Loucy (cell line): Measurements from ENCODE around the gene OPN1MW.
"Not testable (repeated sequence)": the region's sequence is repeated elsewhere in the genome, so short reads cannot be mapped to it uniquely, and the experiment has no call there.

ENCODE experiments used
- H2AFZ ChIP-seq: fragments of 200-600 bp; sonication (generic); 2 replicates; pipeline ENCODE4 v1.6.0; 2016; ENCODE audit warnings: antibody characterized with exemption, mild to moderate bottlenecking, low read length, moderate library complexity
- H3F3A ChIP-seq: fragments of 200-600 bp; 2 replicates; pipeline ENCODE4 v1.6.0; 2016; ENCODE audit warnings: antibody characterized with exemption, low read depth, mild to moderate bottlenecking
- H3K27me3 ChIP-seq: fragments of 200-600 bp; sonication (generic); 2 replicates; pipeline ENCODE4 v1.6.1; 2014; ENCODE audit warnings: low read length, mild to moderate bottlenecking; ENCODE audit not compliant: insufficient read depth, poor library complexity, severe bottlenecking
- H3K36me3 ChIP-seq: fragments of 200-600 bp; sonication (generic); 2 replicates; pipeline ENCODE4 v1.6.1; 2016; ENCODE audit warnings: low read length; ENCODE audit not compliant: insufficient read depth
- H3K4me1 ChIP-seq: fragments of 200-600 bp; sonication (generic); 2 replicates; pipeline ENCODE4 v1.5.1; 2014; ENCODE audit warnings: low read length, mild to moderate bottlenecking; ENCODE audit not compliant: insufficient read depth, poor library complexity, severe bottlenecking
- H3K4me2 ChIP-seq: fragments of 200-600 bp; sonication (generic); 2 replicates; pipeline ENCODE4 v1.6.0; 2014; ENCODE audit warnings: antibody characterized with exemption, low read length, low read depth, mild to moderate bottlenecking; ENCODE audit not compliant: poor library complexity, severe bottlenecking
- H3K4me3 ChIP-seq: fragments of 200-600 bp; sonication (generic); 2 replicates; pipeline ENCODE4 v1.5.1; 2014; ENCODE audit warnings: low read length, mild to moderate bottlenecking, mixed read lengths; ENCODE audit not compliant: poor library complexity, severe bottlenecking
- H3K79me2 ChIP-seq: fragments of 200-600 bp; sonication (generic); 2 replicates; pipeline ENCODE4 v1.6.1; 2014; ENCODE audit warnings: low read length; ENCODE audit not compliant: insufficient read depth
- H3K9ac ChIP-seq: fragments of 200-600 bp; sonication (generic); 2 replicates; pipeline ENCODE4 v1.6.0; 2014; ENCODE audit warnings: mild to moderate bottlenecking, low read depth, low read length, moderate library complexity; ENCODE audit not compliant: poor library complexity, severe bottlenecking
- H3K9me2 ChIP-seq: fragments of 200-600 bp; sonication (generic); replicated peaks from 2 replicates; pipeline ENCODE4 v1.6.1; 2016; ENCODE audit warnings: low read depth, low read length, mixed read lengths
- H3K9me3 ChIP-seq: fragments of 200-600 bp; sonication (generic); 2 replicates; pipeline ENCODE4 v1.6.1; 2014; ENCODE audit warnings: mild to moderate bottlenecking, antibody characterized with exemption, low read length, low read depth; ENCODE audit not compliant: insufficient read depth
- H4K20me1 ChIP-seq: fragments of 200-600 bp; sonication (generic); 2 replicates; pipeline ENCODE4 v1.6.0; 2014; ENCODE audit warnings: antibody characterized with exemption, low read length, mild to moderate bottlenecking; ENCODE audit not compliant: insufficient read depth, poor library complexity, severe bottlenecking

The OPN1MW gene

GRCh38 chrX:154196466-154196865 is 14.1 kb downstream of the OPN1MW start:
- not testable (repeated sequence) for H2AFZ ChIP-seq, H3K9me2 ChIP-seq, H3K27me3 ChIP-seq, H3K4me1 ChIP-seq, H3K36me3 ChIP-seq, H4K20me1 ChIP-seq, H3K4me2 ChIP-seq, H3K9ac ChIP-seq, H3F3A ChIP-seq, H3K79me2 ChIP-seq, H3K9me3 ChIP-seq, H3K4me3 ChIP-seq

- not testable (repeated sequence) for H3K79me2 ChIP-seq, H3K9ac ChIP-seq, H3K27me3 ChIP-seq, H3K4me2 ChIP-seq, H3K4me3 ChIP-seq, H3K4me1 ChIP-seq, H3K9me2 ChIP-seq, H2AFZ ChIP-seq, H3K36me3 ChIP-seq, H3K9me3 ChIP-seq, H4K20me1 ChIP-seq, H3F3A ChIP-seq
Measured at GRCh38 chrX:154209670-154210418, 27.4 kb downstream of the OPN1MW start.

GRCh38 chrX:154211057-154211456 is 28.7 kb downstream of the OPN1MW start:
- not testable (repeated sequence) for H3K9me2 ChIP-seq, H3K27me3 ChIP-seq, H3K9ac ChIP-seq, H3K4me1 ChIP-seq, H3K9me3 ChIP-seq, H3K36me3 ChIP-seq, H3F3A ChIP-seq, H3K4me3 ChIP-seq, H3K4me2 ChIP-seq, H4K20me1 ChIP-seq, H3K79me2 ChIP-seq, H2AFZ ChIP-seq

- not testable (repeated sequence) for H3K27me3 ChIP-seq, H3K4me2 ChIP-seq, H3K9ac ChIP-seq, H3K79me2 ChIP-seq, H3K9me2 ChIP-seq, H3K4me1 ChIP-seq, H3K4me3 ChIP-seq, H4K20me1 ChIP-seq, H3K9me3 ChIP-seq, H3F3A ChIP-seq, H2AFZ ChIP-seq, H3K36me3 ChIP-seq
Measured at GRCh38 chrX:154211499-154211898, 29.1 kb downstream of the OPN1MW start.

GRCh38 chrX:154219456-154219855 is 37.1 kb downstream of the OPN1MW start, which contains the start of gene OPN1MW2:
Gene OPN1MW2, plus strand, starts transcription at chrX:154219756. Its CDS starts 60 bp downstream, at chrX:154219816.
- not testable (repeated sequence) for H4K20me1 ChIP-seq, H3K79me2 ChIP-seq, H3F3A ChIP-seq, H3K4me2 ChIP-seq, H3K4me1 ChIP-seq, H3K9me2 ChIP-seq, H3K27me3 ChIP-seq, H3K4me3 ChIP-seq, H2AFZ ChIP-seq, H3K9ac ChIP-seq, H3K9me3 ChIP-seq, H3K36me3 ChIP-seq

DNA sequence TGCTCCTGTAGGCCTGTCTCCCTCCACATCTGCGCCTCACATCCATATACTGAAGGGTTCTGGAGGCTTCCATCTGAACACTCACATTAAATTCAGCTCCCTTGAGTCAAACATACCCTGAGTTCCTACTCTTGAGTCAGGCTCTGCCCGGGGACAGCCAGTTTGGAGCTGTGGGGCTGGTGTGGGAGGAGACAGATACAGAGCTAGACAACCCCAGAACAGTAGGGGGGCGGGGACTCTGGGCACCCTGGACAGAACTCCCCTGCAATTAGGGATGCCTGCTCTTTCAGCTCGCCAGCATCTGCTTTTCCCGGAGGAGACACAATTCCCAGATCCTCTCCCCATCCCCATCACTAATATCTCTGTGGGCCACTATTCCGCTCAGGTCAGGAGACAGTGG is 42.9 kb downstream of the OPN1MW start:
- H3F3A ChIP-seq, H3K4me3 ChIP-seq, H3K27me3 ChIP-seq: not testable (repeated sequence)

DNA sequence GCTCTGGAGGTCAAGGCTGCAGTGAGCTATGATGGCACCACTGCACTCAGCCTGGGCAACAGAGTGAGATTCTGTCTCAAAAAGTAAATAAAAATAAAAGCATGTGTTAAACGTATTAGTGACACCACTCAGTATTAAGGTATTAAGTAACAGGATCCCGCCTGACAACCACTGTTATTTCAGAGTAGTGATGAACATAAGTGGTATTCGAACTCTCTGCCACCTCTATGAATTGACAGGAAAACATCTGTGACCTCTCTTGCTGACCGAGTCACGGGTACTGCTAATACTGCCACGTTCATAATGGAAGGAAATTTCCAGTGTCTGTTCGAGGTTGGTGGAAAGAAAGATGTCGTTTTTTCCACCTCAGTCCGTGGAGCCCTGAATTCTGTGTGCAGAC is 44.3 kb downstream of the OPN1MW start:
- not testable (repeated sequence) for H2AFZ ChIP-seq, H4K20me1 ChIP-seq, H3K9ac ChIP-seq, H3K9me3 ChIP-seq, H3K27me3 ChIP-seq, H3K4me2 ChIP-seq, H3K79me2 ChIP-seq, H3K4me1 ChIP-seq, H3K9me2 ChIP-seq, H3K4me3 ChIP-seq, H3F3A ChIP-seq, H3K36me3 ChIP-seq

More for the DNA sequence above, 42.9 kb downstream of the OPN1MW start:
- not testable (repeated sequence) for H3K36me3 ChIP-seq, H3K79me2 ChIP-seq, H3K9me3 ChIP-seq, H3K9ac ChIP-seq, H3K9me2 ChIP-seq, H2AFZ ChIP-seq, H4K20me1 ChIP-seq, H3K4me1 ChIP-seq, H3K4me2 ChIP-seq
